ENCODE results near the gene PEAK1.

The PEAK1 gene

DNA sequence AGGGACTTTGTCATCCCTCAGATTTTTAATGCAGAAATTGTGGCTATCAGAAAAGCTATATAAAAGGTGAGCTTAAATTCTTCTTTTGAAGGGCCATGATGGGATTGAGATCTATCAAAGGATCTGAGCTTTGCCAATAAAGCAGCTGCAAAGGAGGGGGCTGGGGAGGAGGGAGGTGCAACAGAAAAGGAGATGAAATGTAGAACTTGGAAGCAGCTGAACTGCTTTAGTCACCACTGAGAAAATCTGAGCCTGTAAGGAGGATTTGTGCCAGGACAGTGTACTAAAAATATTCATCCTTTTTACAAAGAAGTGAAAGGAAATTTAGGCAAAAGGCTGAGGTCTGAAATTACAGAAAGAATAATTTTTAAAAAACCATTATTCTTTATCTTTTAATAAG, 359.4 kb downstream of the PEAK1 start:
- DNase-seq (ENCODE audit: low spot score), result no peak

GRCh38 chr15:77059786-77060361, 360.0 kb downstream of the PEAK1 start:
- no peak for DNase-seq (ENCODE audit: low spot score)

GRCh38 chr15:77058468-77058867, 361.4 kb downstream of the PEAK1 start:
- no peak for DNase-seq (ENCODE audit: low spot score)

- no peak for DNase-seq (ENCODE audit: low spot score)
These were observed 362.2 kb downstream of the PEAK1 start for GRCh38 chr15:77057685-77058084.

GRCh38 chr15:77057072-77057471, 362.8 kb downstream of the PEAK1 start:
- DNase-seq (ENCODE audit: low spot score), result no peak

- DNase-seq (ENCODE audit: low spot score), result no peak
These were observed 366.2 kb downstream of the PEAK1 start for GRCh38 chr15:77053709-77054108.

DNA sequence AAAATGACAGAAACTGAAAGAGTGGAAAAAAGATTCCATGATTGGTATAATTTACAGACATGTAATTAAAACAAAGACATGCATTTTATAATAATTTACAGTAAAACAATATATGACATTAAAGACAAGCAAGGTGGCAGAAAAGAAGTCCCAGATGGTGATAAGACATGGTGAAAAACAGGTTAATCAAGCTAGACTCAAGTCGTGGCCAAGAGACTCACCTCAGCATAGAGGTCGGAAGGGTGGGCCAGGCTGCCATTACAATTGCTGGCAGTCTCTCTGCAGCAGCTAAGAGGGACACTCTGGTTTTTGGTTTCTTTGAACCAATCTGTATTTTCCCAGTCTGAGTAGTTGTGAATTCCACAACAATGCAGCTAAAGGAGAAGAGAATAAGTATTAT, 367.3 kb downstream of the PEAK1 start:
- no peak for DNase-seq (ENCODE audit: low spot score)
